Tibial nerve (tissue), 3 donors: Measurements from ENCODE around the gene STK16.

Source experiments
- CTCF ChIP-seq, 5 experiments: fragments of 200-600 bp in 3 of 5; fragments of 450-650 bp in 2 of 5; sonication (generic) in 3 of 5; IDR thresholded peaks; one replicate each; pipeline ENCODE4 v1.5.1; 2016 to 2019; ENCODE audit warnings: antibody characterized with exemption in 5 of 5, mild to moderate bottlenecking in 3 of 5, moderate library complexity in 2 of 5
- POLR2A ChIP-seq, 2 donors: fragments of 450-650 bp; IDR thresholded peaks; one replicate each; pipeline ENCODE4 v1.6.1; 2017; ENCODE audit warnings: antibody characterized with exemption in 2 of 2, mild to moderate bottlenecking in 2 of 2, moderate library complexity in 2 of 2

GRCh38 chr2:219271021-219271420, 25.7 kb downstream of the STK16 start:
- TF ChIP-seq CTCF (IDR thresholded peaks at IDR 0.05) (no peak), POLR2A (IDR thresholded peaks at IDR 0.05) (no peak)
